Keratinocyte (primary cell): ENCODE measurements around the gene CCDC40. TPM values are rescaled to one million over a fixed set of nuclear protein-coding genes. Genes with fewer than 3 reads are reported as not detected.

Experiments
- DNase-seq: peaks from one replicate; pipeline ENCODE4 v3.0.0-alpha.2; 2011; ENCODE audit warnings: low read depth, missing footprints, low spot score
- FAIRE-seq: peaks from 2 replicates; lab custom pipeline; 2011; peaks lifted over from hg19 to GRCh38; lab: Jason Lieb, UNC
- H2AFZ ChIP-seq: 2 replicates; pipeline ENCODE4 v1.6.0; 2012; ENCODE audit warnings: low read length, control low read depth, inconsistent platforms; ENCODE audit not compliant: control insufficient read depth
- H3K27ac ChIP-seq: 2 replicates; pipeline ENCODE4 v1.5.1; 2011; ENCODE audit warnings: low read length; ENCODE audit not compliant: control insufficient read depth, insufficient read depth
- H3K27me3 ChIP-seq: 3 replicates; pipeline ENCODE4 v1.6.0; 2011; ENCODE audit warnings: low read length; ENCODE audit not compliant: control insufficient read depth, insufficient read depth; ENCODE audit errors: extremely low read depth
- H3K36me3 ChIP-seq, 2 experiments: 2 replicates in 1 of 2; 3 replicates in 1 of 2; pipeline ENCODE4 v1.5.1; 2011; ENCODE audit warnings: low read length in 2 of 2, mild to moderate bottlenecking in 1 of 2; ENCODE audit not compliant: control insufficient read depth in 2 of 2, insufficient read depth in 2 of 2; ENCODE audit errors: extremely low read depth in 1 of 2
- H3K4me1 ChIP-seq: 3 replicates; pipeline ENCODE4 v1.5.1; 2011; ENCODE audit warnings: low read length; ENCODE audit not compliant: control insufficient read depth, insufficient read depth; ENCODE audit errors: extremely low read depth
- H3K4me2 ChIP-seq: 3 replicates; pipeline ENCODE4 v1.6.0; 2011; ENCODE audit warnings: low read depth, low read length; ENCODE audit not compliant: control insufficient read depth, insufficient read depth; ENCODE audit errors: extremely low read depth
- H3K4me3 ChIP-seq, 3 experiments: fragments of 200-600 bp in 1 of 3; sonication (generic) in 1 of 3; 2 replicates in 2 of 3; 3 replicates in 1 of 3; pipeline ENCODE4 v1.5.1; 2011 to 2016; ENCODE audit warnings: low read length in 3 of 3, mild to moderate bottlenecking in 3 of 3, control low read depth in 2 of 3, inconsistent platforms in 1 of 3, low read depth in 1 of 3, mixed read lengths in 1 of 3, mixed run types in 1 of 3, moderate library complexity in 1 of 3; ENCODE audit not compliant: control insufficient read depth in 2 of 3, insufficient read depth in 2 of 3; ENCODE audit errors: extremely low read depth in 1 of 3
- H3K79me2 ChIP-seq: 2 replicates; pipeline ENCODE4 v1.6.0; 2012; ENCODE audit warnings: low read length; ENCODE audit not compliant: control insufficient read depth, insufficient read depth
- H3K9ac ChIP-seq: 3 replicates; pipeline ENCODE4 v1.6.0; 2011; ENCODE audit warnings: low read length; ENCODE audit not compliant: control insufficient read depth, insufficient read depth; ENCODE audit errors: extremely low read depth
- H3K9me1 ChIP-seq: 3 replicates; pipeline ENCODE4 v1.6.0; 2011; ENCODE audit warnings: low read length; ENCODE audit not compliant: control insufficient read depth, insufficient read depth; ENCODE audit errors: extremely low read depth
- H3K9me3 ChIP-seq: 2 replicates; pipeline ENCODE4 v1.5.1; 2012; ENCODE audit warnings: low read depth, low read length; ENCODE audit not compliant: control insufficient read depth
- H4K20me1 ChIP-seq: 3 replicates; pipeline ENCODE4 v1.6.0; 2011; ENCODE audit warnings: low read length; ENCODE audit not compliant: control insufficient read depth, insufficient read depth; ENCODE audit errors: extremely low read depth
- CTCF ChIP-seq, 3 experiments: IDR thresholded peaks in 1 of 3; conservative IDR thresholded peaks in 1 of 3; optimal IDR thresholded peaks in 1 of 3; 2 replicates in 2 of 3; 3 replicates in 1 of 3; pipeline versions ENCODE3 to v1.5.1; 2011; ENCODE audit warnings: low read length in 3 of 3, mild to moderate bottlenecking in 3 of 3, moderate library complexity in 2 of 3, control low read depth in 1 of 3, inconsistent platforms in 1 of 3; ENCODE audit not compliant: insufficient read depth in 2 of 3; ENCODE audit errors: extremely low read depth in 1 of 3
- EZH2 ChIP-seq: IDR thresholded peaks from one replicate; pipeline ENCODE4 v1.6.1; 2012; ENCODE audit warnings: inconsistent platforms, mild to moderate bottlenecking, low read length, moderate library complexity
- dilution Hi-C: fragments of 300-500 bp; cut with MboI; formaldehyde crosslinking; loops from one replicate; pipeline ENCODE4 v1.7.0; 2020; ENCODE audit warnings: low sequenced_read_pairs; ENCODE audit not compliant: extremely low pct_ligation_motif_present
- polyA plus RNA-seq, 5 experiments: library from polyadenylated mRNA; depleted of rRNA in 3 of 5; stranded (reverse) in 3 of 5; stranded (forward) in 1 of 5; unstranded in 1 of 5; fragments of >200 nt; gene quantifications; 1 replicate in 1 of 5; 2 replicates in 3 of 5; 3 replicates in 1 of 5; pipeline versions ENCODE4 v1.2.1 to v1.2.3, GENCODE V29; 2011 to 2012; ENCODE audit warnings: missing spikeins in 2 of 5, low read depth in 1 of 5, low replicate concordance in 1 of 5

CCDC40 gene
- polyA plus RNA-seq, 1 donor (not counting 4 experiments of a cell fraction or from before 2014, with no cell fraction given), result 2.4 TPM

- no peak overlapping the region for H3K4me3 ChIP-seq
- no peak overlapping the region for H3K4me2 ChIP-seq
- H3K27ac ChIP-seq, result no peak overlapping the region
- peaks cover 4% of the 10 kb centered on the region for H3K4me1 ChIP-seq
- no peaks in the 10 kb centered on the region for H3K27me3 ChIP-seq
- DNase-seq, result no peak
- H3K9me3 ChIP-seq, result no peaks in the 10 kb centered on the region
- no peak overlapping the region for H3K9ac ChIP-seq
- FAIRE-seq, result no peak
- no peak for TF ChIP-seq EZH2
- no peak for TF ChIP-seq CTCF (optimal IDR thresholded peaks at IDR 0.05 in 1 of 3, IDR thresholded peaks at IDR 0.05 in 1 of 3, conservative IDR thresholded peaks at IDR 0.05 in 1 of 3; ENCODE audit: extremely low read depth in 1 of 3, insufficient read depth in 2 of 3, low read length in 3 of 3)
- no peak overlapping the region for H2AFZ ChIP-seq
- peaks cover 2% of the 10 kb centered on the region for H4K20me1 ChIP-seq
- H3K9me1 ChIP-seq, result no peaks in the 10 kb centered on the region
- H3K36me3 ChIP-seq, result peaks cover 8 to 11% of the 10 kb centered on the region in 2 experiments
- dilution Hi-C loops, result no loop called here
- no peaks in the 10 kb centered on the region for H3K79me2 ChIP-seq
These were observed 27.6 kb upstream of the CCDC40 start for GRCh38 chr17:80008848-80009247.

GRCh38 chr17:80009391-80010282 is 26.8 kb upstream of the CCDC40 start:
- H3K4me2 ChIP-seq, result no peak overlapping the region
- no peaks in the 10 kb centered on the region for H3K79me2 ChIP-seq
- no peaks in the 10 kb centered on the region for H3K9me3 ChIP-seq
- no peak for TF ChIP-seq EZH2
- no peaks in the 10 kb centered on the region for H3K9me1 ChIP-seq
- dilution Hi-C loops, result no loop called here
- peaks cover 2% of the 10 kb centered on the region for H4K20me1 ChIP-seq
- H3K4me3 ChIP-seq, result no peak overlapping the region
- no peaks in the 10 kb centered on the region for H3K27me3 ChIP-seq
- peaks cover 4% of the 10 kb centered on the region for H3K4me1 ChIP-seq
- no peak overlapping the region for H2AFZ ChIP-seq
- no peak for FAIRE-seq
- H3K9ac ChIP-seq, result no peak overlapping the region
- no peak overlapping the region for H3K27ac ChIP-seq
- no peak for DNase-seq
- H3K36me3 ChIP-seq, result peaks cover 8 to 11% of the 10 kb centered on the region in 2 experiments
